Fibroblast of lung (primary cell): ENCODE results near the gene ATP1A3. TPM values are rescaled to one million over a fixed set of nuclear protein-coding genes. Genes with fewer than 3 reads are reported as not detected.
"Not testable (repeated sequence)": the region's sequence is repeated elsewhere in the genome, so short reads cannot be mapped to it uniquely, and the experiment has no call there.

Source experiments
- DNase-seq, 2 donors: peaks; one replicate each; pipeline versions ENCODE4 v3.0.0 to v3.0.0-alpha.2; 2010; ENCODE audit warnings: low read depth in 2 of 2
- H2AFZ ChIP-seq: 2 replicates; pipeline ENCODE4 v1.5.1; 2012; ENCODE audit warnings: low read length, control low read depth, inconsistent platforms
- H3K27ac ChIP-seq: 2 replicates; pipeline ENCODE4 v1.5.1; 2011; ENCODE audit warnings: low read length, control low read depth; ENCODE audit not compliant: insufficient read depth
- H3K27me3 ChIP-seq: 2 replicates; pipeline ENCODE4 v1.5.1; 2011; ENCODE audit warnings: mild to moderate bottlenecking, low read length; ENCODE audit not compliant: control insufficient read depth, insufficient read depth
- H3K36me3 ChIP-seq: 2 replicates; pipeline ENCODE4 v1.5.1; 2011; ENCODE audit warnings: low read length; ENCODE audit not compliant: control insufficient read depth, insufficient read depth
- H3K4me1 ChIP-seq: 2 replicates; pipeline ENCODE4 v1.5.1; 2011; ENCODE audit warnings: low read length; ENCODE audit not compliant: control insufficient read depth, insufficient read depth; ENCODE audit errors: extremely low read depth
- H3K4me2 ChIP-seq: 2 replicates; pipeline ENCODE4 v1.5.1; 2011; ENCODE audit warnings: low read length, control low read depth; ENCODE audit not compliant: insufficient read depth; ENCODE audit errors: extremely low read depth
- H3K4me3 ChIP-seq, 4 experiments: fragments of 200-600 bp in 1 of 4; sonication (generic) in 1 of 4; replicated peaks in 1 of 4; 2 replicates each; pipeline ENCODE4 v1.5.1; 2011 to 2016; ENCODE audit warnings: low read length in 4 of 4, low read depth in 3 of 4, mild to moderate bottlenecking in 3 of 4, control low read depth in 2 of 4, inconsistent platforms in 1 of 4, mixed read lengths in 1 of 4; ENCODE audit not compliant: insufficient read depth in 1 of 4; ENCODE audit errors: control extremely low read depth in 1 of 4
- H3K79me2 ChIP-seq: 2 replicates; pipeline ENCODE4 v1.5.1; 2012; ENCODE audit warnings: mild to moderate bottlenecking, low read length, inconsistent platforms; ENCODE audit not compliant: control insufficient read depth, insufficient read depth
- H3K9ac ChIP-seq: 2 replicates; pipeline ENCODE4 v1.5.1; 2011; ENCODE audit warnings: mild to moderate bottlenecking, low read length, control low read depth; ENCODE audit not compliant: insufficient read depth
- H3K9me3 ChIP-seq: 2 replicates; pipeline ENCODE4 v1.5.1; 2012; ENCODE audit warnings: low read depth, low read length; ENCODE audit not compliant: control insufficient read depth, insufficient read depth
- H4K20me1 ChIP-seq: 2 replicates; pipeline ENCODE4 v1.5.1; 2011; ENCODE audit warnings: low read length; ENCODE audit not compliant: control insufficient read depth, insufficient read depth; ENCODE audit errors: extremely low read depth
- CTCF ChIP-seq, 2 donors: IDR thresholded peaks in 1 of 2; conservative IDR thresholded peaks in 1 of 2; 1 replicate in 1 of 2; 2 replicates in 1 of 2; pipeline ENCODE4 v1.5.1; 2011 to 2012; ENCODE audit warnings: low read length in 2 of 2, control low read depth in 1 of 2, inconsistent platforms in 1 of 2, low read depth in 1 of 2, mild to moderate bottlenecking in 1 of 2
- EZH2 ChIP-seq: IDR thresholded peaks from 2 replicates; pipeline ENCODE4 v1.5.1; 2012; ENCODE audit warnings: low read length, control low read depth, mild to moderate bottlenecking; ENCODE audit errors: missing control alignments
- polyA minus RNA-seq: library from RNA; depleted of rRNA, polyadenylated mRNA; stranded (reverse); fragments of >200 nt; gene quantifications from 2 replicates; pipeline ENCODE4 v1.2.3, GENCODE V29; 2011; ENCODE audit warnings: low replicate concordance
- polyA plus RNA-seq, 2 donors: library from polyadenylated mRNA; depleted of rRNA in 1 of 2; stranded (reverse) in 1 of 2; unstranded in 1 of 2; fragments of >200 nt; gene quantifications; 2 replicates each; pipeline ENCODE4 v1.2.1, GENCODE V29; 2011 to 2012; ENCODE audit warnings: missing spikeins in 1 of 2
- total RNA-seq: library from RNA; depleted of rRNA; stranded (reverse); fragments of >200 nt; gene quantifications from 2 replicates; pipeline ENCODE4 v1.2.1, GENCODE V29; 2014

The ATP1A3 gene
- under 0.01 and 0.17 TPM in 2 replicates for total RNA-seq
- 0.05 TPM in 1 of 2 replicates, not detected in the other for polyA plus RNA-seq
- 0.16 and 0.20 TPM in 2 replicates for polyA plus RNA-seq (2012)
- 0.59 and 1.1 TPM in 2 replicates for polyA minus RNA-seq

GRCh38 chr19:41993612-41994483, at the start of gene ATP1A3:
Gene ATP1A3 (minus strand): TSS chr19:41994230. CDS start chr19:41994076, 154 bp downstream.
- H3K4me3 ChIP-seq = peak within 1 kb of the TSS in 1 of 4 experiments; percentile 37
- H3K9me3 ChIP-seq = no peaks in the 10 kb centered on the region
- peak; percentile 16 to 30 for DNase-seq
- TF ChIP-seq CTCF (conservative IDR thresholded peaks at IDR 0.05 in 1 of 2, IDR thresholded peaks at IDR 0.05 in 1 of 2; ENCODE audit: low read depth in 1 of 2, low read length in 2 of 2) = no peak
- H3K27ac ChIP-seq = no peak within 1 kb of the TSS
- no peak within 1 kb of the TSS for H3K4me2 ChIP-seq
- no peaks in the 10 kb centered on the region for H4K20me1 ChIP-seq
- no peaks in the 10 kb centered on the region for H3K36me3 ChIP-seq
- H3K9ac ChIP-seq = no peak within 1 kb of the TSS
- peaks cover 19% of the 10 kb centered on the region for H3K27me3 ChIP-seq
- H2AFZ ChIP-seq = no peak within 1 kb of the TSS
- no peaks in the 10 kb centered on the region for H3K4me1 ChIP-seq
- H3K79me2 ChIP-seq = no peaks in the 10 kb centered on the region

GRCh38 chr19:42042455-42043170, 48.6 kb upstream of the ATP1A3 start:
- no peak for DNase-seq

GRCh38 chr19:42040491-42040890, 46.5 kb upstream of the ATP1A3 start:
- H3K27me3 ChIP-seq, H3K4me1 ChIP-seq, H3K27ac ChIP-seq, H3K4me3 ChIP-seq, H3K4me2 ChIP-seq, DNase-seq, H3K9me3 ChIP-seq, H2AFZ ChIP-seq, H3K9ac ChIP-seq, H3K36me3 ChIP-seq, H3K79me2 ChIP-seq, H4K20me1 ChIP-seq: not testable (repeated sequence)

More at GRCh38 chr19:42042455-42043170, 48.6 kb upstream of the ATP1A3 start:
- Histone ChIP-seq H3K9ac (no peak overlapping the region), H3K4me1 (no peaks in the 10 kb centered on the region), H3K36me3 (no peaks in the 10 kb centered on the region), H3K4me3 (no peak overlapping the region), H3K9me3 (no peaks in the 10 kb centered on the region), H3K4me2 (no peak overlapping the region), H3K27me3 (no peaks in the 10 kb centered on the region), H4K20me1 (no peaks in the 10 kb centered on the region), H3K79me2 (no peaks in the 10 kb centered on the region), H2AFZ (no peak overlapping the region), H3K27ac (no peak overlapping the region)
- no peak for TF ChIP-seq EZH2
- TF ChIP-seq CTCF (conservative IDR thresholded peaks at IDR 0.05 in 1 of 2, IDR thresholded peaks at IDR 0.05 in 1 of 2; ENCODE audit: low read depth in 1 of 2, low read length in 2 of 2) = no peak
